Measurements from ENCODE around the gene PPFIA3.

GRCh38 chr19:49071860-49072547 lies 47.3 kb upstream of the PPFIA3 start:
- TF ChIP-seq CTCF (IDR thresholded peaks at IDR 0.05; ENCODE audit: poor library complexity) = no peak
- TF ChIP-seq EZH2 (IDR thresholded peaks at IDR 0.05; ENCODE audit: borderline replicate concordance) = peak; percentile 79
- TF ChIP-seq EZH2phosphoT487 (IDR thresholded peaks at IDR 0.05; ENCODE audit: low read depth, severe bottlenecking, unreplicated experiment) = no peak
